Peyer's patch (tissue), 4 donors: ENCODE data around the gene CYTH3.

Experiments
- POLR2A ChIP-seq, 2 donors: fragments of 450-650 bp; IDR thresholded peaks; one replicate each; pipeline ENCODE4 v1.5.1; 2017; ENCODE audit warnings: antibody characterized with exemption in 2 of 2, mild to moderate bottlenecking in 2 of 2, moderate library complexity in 2 of 2
- TF ChIP-seq, protein P1 (sequence below), 6 experiments: fragments of 450-650 bp in 4 of 6; fragments of 200-600 bp in 2 of 6; sonication (generic) in 1 of 6; IDR thresholded peaks; one replicate each; pipeline ENCODE4 v1.5.1; 2017 to 2019; ENCODE audit warnings: antibody characterized with exemption in 6 of 6, mild to moderate bottlenecking in 3 of 6, moderate library complexity in 1 of 6

DNA sequence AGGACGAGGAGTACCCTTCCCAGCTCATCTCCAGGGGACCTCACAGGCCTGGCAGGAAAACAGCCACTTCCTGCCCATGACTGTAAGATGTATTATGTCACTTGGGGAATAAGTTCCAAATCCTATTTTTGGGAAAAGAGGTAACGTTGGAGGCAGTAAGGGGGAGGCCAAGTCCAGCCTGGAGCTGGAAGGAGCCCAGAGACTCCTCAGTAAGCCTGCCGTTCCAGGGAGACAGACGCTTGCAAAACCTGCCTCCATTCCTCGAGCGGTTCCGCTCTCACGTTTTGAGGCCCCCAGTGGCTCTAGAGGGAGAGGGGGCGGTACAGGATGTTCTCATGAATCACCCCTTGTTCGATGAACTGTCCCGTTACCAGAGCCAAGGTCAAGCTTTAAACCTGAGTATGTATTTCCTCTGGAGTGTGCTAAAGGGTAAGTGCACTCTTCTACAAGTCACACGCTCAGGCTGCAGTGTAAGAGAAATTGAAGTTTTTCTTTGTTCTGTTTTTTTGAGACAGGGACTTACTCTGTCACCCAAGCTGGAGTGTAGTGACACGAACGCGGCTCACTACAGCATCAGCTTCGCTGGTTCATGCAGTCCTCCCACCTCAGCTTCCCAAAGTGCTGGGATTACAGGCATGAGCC is 45.5 kb upstream of the CYTH3 start:
- TF ChIP-seq, protein P1, sequence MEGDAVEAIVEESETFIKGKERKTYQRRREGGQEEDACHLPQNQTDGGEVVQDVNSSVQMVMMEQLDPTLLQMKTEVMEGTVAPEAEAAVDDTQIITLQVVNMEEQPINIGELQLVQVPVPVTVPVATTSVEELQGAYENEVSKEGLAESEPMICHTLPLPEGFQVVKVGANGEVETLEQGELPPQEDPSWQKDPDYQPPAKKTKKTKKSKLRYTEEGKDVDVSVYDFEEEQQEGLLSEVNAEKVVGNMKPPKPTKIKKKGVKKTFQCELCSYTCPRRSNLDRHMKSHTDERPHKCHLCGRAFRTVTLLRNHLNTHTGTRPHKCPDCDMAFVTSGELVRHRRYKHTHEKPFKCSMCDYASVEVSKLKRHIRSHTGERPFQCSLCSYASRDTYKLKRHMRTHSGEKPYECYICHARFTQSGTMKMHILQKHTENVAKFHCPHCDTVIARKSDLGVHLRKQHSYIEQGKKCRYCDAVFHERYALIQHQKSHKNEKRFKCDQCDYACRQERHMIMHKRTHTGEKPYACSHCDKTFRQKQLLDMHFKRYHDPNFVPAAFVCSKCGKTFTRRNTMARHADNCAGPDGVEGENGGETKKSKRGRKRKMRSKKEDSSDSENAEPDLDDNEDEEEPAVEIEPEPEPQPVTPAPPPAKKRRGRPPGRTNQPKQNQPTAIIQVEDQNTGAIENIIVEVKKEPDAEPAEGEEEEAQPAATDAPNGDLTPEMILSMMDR (IDR thresholded peaks at IDR 0.05), result no peak
- no peak for TF ChIP-seq POLR2A (IDR thresholded peaks at IDR 0.05)
